Kidney (tissue), 14 donors: ENCODE results near the gene TSEN34. TPM values are rescaled to one million over a fixed set of nuclear protein-coding genes. Genes with fewer than 3 reads are reported as not detected.
A peak's percentile ranks its signal among the peaks of the same experiment; 100 is the strongest.

Source experiments
- DNase-seq, 5 donors: peaks; one replicate each; pipeline ENCODE4 v3.0.0-alpha.2; 2013 to 2020
- FAIRE-seq: peaks from 2 replicates; lab custom pipeline; 2012; peaks lifted over from hg19 to GRCh38; lab: Jason Lieb, UNC
- H3K27ac ChIP-seq, 2 donors: one replicate each; pipeline ENCODE4 v1.7.0; 2013; ENCODE audit warnings: low read depth in 2 of 2, low read length in 2 of 2, inconsistent platforms in 1 of 2
- H3K27me3 ChIP-seq: one replicate; pipeline ENCODE4 v1.7.1; 2013; ENCODE audit warnings: low read length, inconsistent platforms; ENCODE audit not compliant: control insufficient read depth, insufficient read depth
- H3K36me3 ChIP-seq, 3 donors: one replicate each; pipeline versions ENCODE4 v1.7.0 to v1.7.1; 2013; ENCODE audit warnings: low read length in 3 of 3, control low read depth in 1 of 3, inconsistent platforms in 1 of 3; ENCODE audit not compliant: insufficient read depth in 3 of 3, control insufficient read depth in 2 of 3
- H3K4me1 ChIP-seq, 3 donors: one replicate each; pipeline versions ENCODE4 v1.7.0 to v1.7.1; 2013; ENCODE audit warnings: low read length in 3 of 3, inconsistent platforms in 1 of 3, low read depth in 1 of 3; ENCODE audit not compliant: control insufficient read depth in 2 of 3, insufficient read depth in 2 of 3
- H3K4me3 ChIP-seq, 3 donors: one replicate each; pipeline versions ENCODE4 v1.7.0 to v1.8.1; 2013; ENCODE audit warnings: low read length in 3 of 3, control low read depth in 1 of 3, inconsistent platforms in 1 of 3
- H3K9ac ChIP-seq, 3 donors: one replicate each; pipeline versions ENCODE4 v1.7.0 to v1.7.1; 2013; ENCODE audit warnings: low read length in 3 of 3, control low read depth in 1 of 3, inconsistent platforms in 1 of 3
- H3K9me3 ChIP-seq, 3 donors: one replicate each; pipeline versions ENCODE4 v1.7.0 to v1.7.1; 2013; ENCODE audit warnings: low read length in 3 of 3, control low read depth in 1 of 3, inconsistent platforms in 1 of 3; ENCODE audit not compliant: control insufficient read depth in 2 of 3, insufficient read depth in 1 of 3
- intact Hi-C: fragments of 100-400 bp; cut with DNase I; formaldehyde crosslinking; loops from one replicate; pipeline ENCODE4 v1.11.1; 2022
- polyA plus RNA-seq: library from polyadenylated mRNA; stranded (reverse); fragments of 350-450 nt; fragmentation: Illumina TruSeq; extraction: RNeasy Lipid Tissue Mini Kit (QIAGEN cat#74804); gene quantifications from one replicate; pipeline ENCODE4 v1.2.3, GENCODE V29; 2014; ENCODE audit warnings: low read depth, low replicate concordance; ENCODE audit not compliant: insufficient read depth
- total RNA-seq: library from RNA; stranded (reverse); fragmentation: NEBNext Ultra II Directional; extraction: Animal tissue kit (Norgen Biotek cat#: 25700); gene quantifications from one replicate; pipeline ENCODE4 v1.2.1, GENCODE V29; 2021
- TF ChIP-seq, protein P1 (sequence below): IDR thresholded peaks from 3 replicates; pipeline ENCODE4 v1.5.1; 2012; ENCODE audit warnings: mild to moderate bottlenecking, moderate library complexity, borderline replicate concordance; ENCODE audit not compliant: insufficient read depth; ENCODE audit errors: extremely low read depth
- donor health status: control.
- donor health status: control.
- donor health status: control.
- donor health status: control.
- donor health status: control.
- donor health status: DM: yes; HTN: yes; CAD: no.
- donor health status: Normal renal cell carcinoma (clear cell type).

TSEN34 gene
- total and polyA plus RNA-seq, 2 donors from 2014 or later = 33.8 to 51.0 TPM

DNA sequence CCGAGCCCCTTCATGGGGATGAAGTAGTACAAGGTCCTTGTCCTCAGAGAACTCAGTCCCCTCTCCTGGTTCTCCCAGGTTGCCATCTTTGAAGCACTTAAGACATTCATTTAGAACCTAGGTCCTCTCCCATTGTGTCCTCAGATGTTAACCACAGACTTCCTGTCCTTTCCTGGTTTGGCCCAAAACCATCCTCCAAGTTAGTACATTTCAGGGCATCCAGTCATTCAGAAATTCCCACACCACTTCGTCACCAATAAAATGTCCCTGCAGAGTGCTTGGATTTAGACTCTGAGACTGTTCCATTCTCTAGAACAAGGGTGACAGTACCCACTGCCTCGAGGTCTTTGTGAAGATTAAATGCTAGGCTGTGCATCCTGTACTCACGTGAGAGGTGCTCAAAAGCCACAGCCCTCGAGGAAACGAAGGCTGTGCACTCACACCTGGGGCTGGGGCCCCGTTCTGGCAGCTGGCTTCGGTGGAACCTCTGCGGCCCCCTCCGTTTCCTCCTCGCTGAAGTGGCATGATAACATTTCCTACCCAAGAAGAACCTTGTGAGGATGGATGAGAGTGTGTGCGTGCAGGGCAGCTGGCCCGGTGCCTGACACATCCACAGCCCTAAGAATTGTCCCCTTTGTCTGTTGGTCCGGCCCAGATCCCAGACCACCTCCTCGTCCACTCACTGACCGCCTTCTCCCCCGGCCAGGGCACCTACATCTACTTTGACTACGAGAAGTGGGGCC is 36.3 kb upstream of the TSEN34 start:
- DNase-seq (no peak), FAIRE-seq (no peak)
- Histone ChIP-seq H3K27ac (no peak overlapping the region), H3K27me3 (no peaks in the 10 kb centered on the region), H3K9ac (no peak overlapping the region), H3K36me3 (peaks cover 4 to 43% (median 34%) of the 10 kb centered on the region in 3 donors), H3K4me1 (peaks cover 0 to 11% (median 8%) of the 10 kb centered on the region in 3 donors), H3K4me3 (no peak overlapping the region), H3K9me3 (no peaks in the 10 kb centered on the region)
- intact Hi-C loops = no loop called here
- TF ChIP-seq, protein P1, sequence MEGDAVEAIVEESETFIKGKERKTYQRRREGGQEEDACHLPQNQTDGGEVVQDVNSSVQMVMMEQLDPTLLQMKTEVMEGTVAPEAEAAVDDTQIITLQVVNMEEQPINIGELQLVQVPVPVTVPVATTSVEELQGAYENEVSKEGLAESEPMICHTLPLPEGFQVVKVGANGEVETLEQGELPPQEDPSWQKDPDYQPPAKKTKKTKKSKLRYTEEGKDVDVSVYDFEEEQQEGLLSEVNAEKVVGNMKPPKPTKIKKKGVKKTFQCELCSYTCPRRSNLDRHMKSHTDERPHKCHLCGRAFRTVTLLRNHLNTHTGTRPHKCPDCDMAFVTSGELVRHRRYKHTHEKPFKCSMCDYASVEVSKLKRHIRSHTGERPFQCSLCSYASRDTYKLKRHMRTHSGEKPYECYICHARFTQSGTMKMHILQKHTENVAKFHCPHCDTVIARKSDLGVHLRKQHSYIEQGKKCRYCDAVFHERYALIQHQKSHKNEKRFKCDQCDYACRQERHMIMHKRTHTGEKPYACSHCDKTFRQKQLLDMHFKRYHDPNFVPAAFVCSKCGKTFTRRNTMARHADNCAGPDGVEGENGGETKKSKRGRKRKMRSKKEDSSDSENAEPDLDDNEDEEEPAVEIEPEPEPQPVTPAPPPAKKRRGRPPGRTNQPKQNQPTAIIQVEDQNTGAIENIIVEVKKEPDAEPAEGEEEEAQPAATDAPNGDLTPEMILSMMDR = no peak

DNA sequence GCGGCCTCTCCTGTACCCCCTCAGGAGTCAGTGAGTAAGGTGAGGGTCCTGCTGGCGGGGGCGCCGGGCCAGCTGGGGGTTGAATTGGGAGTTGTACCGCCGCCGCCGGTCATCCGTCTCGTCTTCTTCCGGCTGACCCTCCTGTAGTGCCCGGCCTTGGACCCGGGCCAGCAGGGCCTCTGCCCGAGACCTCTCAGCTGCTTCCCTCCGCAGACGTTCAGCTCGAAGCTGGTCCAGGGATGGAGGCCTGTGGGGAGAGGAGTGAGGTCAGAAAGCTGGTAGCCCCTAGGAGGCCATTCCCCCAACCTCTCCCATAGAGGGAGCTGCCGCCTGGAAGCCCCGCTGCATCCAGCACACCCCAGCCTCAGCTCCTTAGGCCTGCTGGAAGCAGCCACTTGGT is 35.4 kb upstream of the TSEN34 start:
- FAIRE-seq (no peak), DNase-seq (peak in 1 of 5 donors; percentile 63)
- Histone ChIP-seq H3K9ac (no peak overlapping the region), H3K4me1 (peaks cover 0 to 18% (median 8%) of the 10 kb centered on the region in 3 donors), H3K27me3 (no peaks in the 10 kb centered on the region), H3K27ac (no peak overlapping the region), H3K9me3 (no peaks in the 10 kb centered on the region), H3K4me3 (no peak overlapping the region), H3K36me3 (peaks cover 4 to 43% (median 29%) of the 10 kb centered on the region in 3 donors)
- TF ChIP-seq, protein P1 = no peak
- intact Hi-C loops = no loop called here

DNA sequence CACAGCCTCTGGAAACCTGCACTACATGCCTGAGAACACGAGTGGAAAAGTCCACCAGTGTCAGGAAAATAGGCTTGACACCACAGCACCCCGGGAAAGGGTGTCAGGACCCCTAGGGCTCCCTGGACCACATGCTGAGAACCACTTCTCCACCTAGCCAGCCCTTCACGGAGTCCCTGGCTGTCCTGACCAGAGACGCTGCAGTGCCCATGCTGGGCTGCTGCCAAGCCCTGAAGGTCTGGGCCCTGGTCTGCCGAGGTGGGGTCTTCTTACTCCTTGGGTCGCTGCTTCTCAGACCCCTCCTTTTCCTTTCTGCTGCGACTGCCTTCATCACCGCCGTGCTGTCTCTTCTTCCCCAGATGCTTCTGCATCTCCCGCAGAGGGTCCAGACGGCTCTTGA is 34.6 kb upstream of the TSEN34 start:
- no peaks in the 10 kb centered on the region for H3K9me3 ChIP-seq
- H3K27ac ChIP-seq = no peak overlapping the region
- TF ChIP-seq, protein P1 = no peak
- no peaks in the 10 kb centered on the region for H3K27me3 ChIP-seq
- no peak for FAIRE-seq
- no peak overlapping the region for H3K9ac ChIP-seq
- H3K4me3 ChIP-seq = no peak overlapping the region
- intact Hi-C loops = no loop called here
- DNase-seq = no peak
- H3K36me3 ChIP-seq = peaks cover 4 to 43% (median 29%) of the 10 kb centered on the region in 3 donors
- H3K4me1 ChIP-seq = peaks cover 0 to 21% (median 8%) of the 10 kb centered on the region in 3 donors

DNA sequence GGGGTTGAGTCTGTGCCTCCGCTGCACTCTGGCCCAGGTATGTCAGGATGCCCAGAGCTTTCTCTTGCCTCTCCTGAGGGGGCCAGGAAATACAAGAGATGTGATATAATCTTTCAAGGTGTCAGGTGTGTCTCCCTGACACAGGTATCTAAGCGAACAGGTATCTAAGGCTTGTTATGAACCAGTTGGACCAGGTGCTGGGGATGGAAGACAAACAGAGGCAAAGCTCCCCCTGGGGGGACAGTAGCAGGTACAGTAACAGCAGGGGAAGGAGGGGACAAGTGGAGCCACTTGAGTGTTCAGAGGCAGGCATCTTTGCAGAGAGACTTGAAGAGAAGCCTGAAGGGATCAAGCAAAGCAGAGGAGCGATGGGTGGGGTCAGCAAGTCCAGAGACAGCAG is 34.2 kb upstream of the TSEN34 start:
- no peak for FAIRE-seq
- no peak overlapping the region for H3K27ac ChIP-seq
- H3K4me1 ChIP-seq = peaks cover 0 to 21% (median 8%) of the 10 kb centered on the region in 3 donors
- no peak overlapping the region for H3K4me3 ChIP-seq
- H3K36me3 ChIP-seq = peaks cover 4 to 38% (median 24%) of the 10 kb centered on the region in 3 donors
- no peaks in the 10 kb centered on the region for H3K9me3 ChIP-seq
- no peaks in the 10 kb centered on the region for H3K27me3 ChIP-seq
- no peak for DNase-seq
- intact Hi-C loops = no loop called here
- H3K9ac ChIP-seq = no peak overlapping the region
- TF ChIP-seq, protein P1 = no peak
